Omental fat pad (tissue), 4 donors: Measurements from ENCODE around the gene LYPD4. TPM values are rescaled to one million over a fixed set of nuclear protein-coding genes. Genes with fewer than 3 reads are reported as not detected.

Experiments
- ATAC-seq: fragments of 150-250 bp; one replicate; pipeline ENCODE4 v1.9.1; 2016; ENCODE audit warnings: mild to moderate bottlenecking, moderate library complexity; ENCODE audit not compliant: low FRiP score
- DNase-seq: peaks from one replicate; pipeline ENCODE4 v3.0.0-alpha.2; 2019; ENCODE audit warnings: low spot score
- CTCF ChIP-seq, 3 donors: fragments of 450-650 bp; IDR thresholded peaks; one replicate each; pipeline ENCODE4 v1.5.1; 2016 to 2017; ENCODE audit warnings: antibody characterized with exemption in 3 of 3, mild to moderate bottlenecking in 3 of 3, moderate library complexity in 2 of 3
- total RNA-seq, 4 donors: library from RNA; depleted of rRNA; stranded (reverse); fragments of >200 nt; gene quantifications; one replicate each; pipeline ENCODE4 v1.1.0, GENCODE V29; 2016

LYPD4 gene
- total RNA-seq, 4 donors from 2014 or later, result not detected

- no peak for TF ChIP-seq CTCF (IDR thresholded peaks at IDR 0.05)
- DNase-seq (no peak), ATAC-seq (no peak)
Measured at GRCh38 chr19:41811981-41812380, 32.5 kb downstream of the LYPD4 start.

- ATAC-seq, result peak; percentile 14
- TF ChIP-seq CTCF (IDR thresholded peaks at IDR 0.05), result no peak
- DNase-seq, result no peak
Measured at GRCh38 chr19:41811036-41811435, 33.4 kb downstream of the LYPD4 start.

- no peak for ATAC-seq
- DNase-seq, result no peak
Measured at GRCh38 chr19:41810301-41810700, 34.2 kb downstream of the LYPD4 start.

GRCh38 chr19:41808663-41809566, 35.6 kb downstream of the LYPD4 start:
- no peak for TF ChIP-seq CTCF (IDR thresholded peaks at IDR 0.05)
- DNase-seq, result no peak
- ATAC-seq, result no peak

More at GRCh38 chr19:41810301-41810700, 34.2 kb downstream of the LYPD4 start:
- TF ChIP-seq CTCF (IDR thresholded peaks at IDR 0.05), result no peak

GRCh38 chr19:41807176-41807575, 37.3 kb downstream of the LYPD4 start:
- DNase-seq (no peak), ATAC-seq (no peak)
- TF ChIP-seq CTCF (IDR thresholded peaks at IDR 0.05), result no peak

- TF ChIP-seq CTCF (IDR thresholded peaks at IDR 0.05), result no peak
- ATAC-seq (no peak), DNase-seq (no peak)
Measured at GRCh38 chr19:41804336-41804735, 40.1 kb downstream of the LYPD4 start.

- DNase-seq (no peak), ATAC-seq (no peak)
- TF ChIP-seq CTCF (IDR thresholded peaks at IDR 0.05), result no peak
Measured at GRCh38 chr19:41802770-41803169, 41.7 kb downstream of the LYPD4 start.
